GM23338 (cell line): ENCODE data around the gene RBPMS2.

Source experiments
- CREB1 ChIP-seq: fragments of 250-450 bp; sonication (Bioruptor Pico); IDR thresholded peaks from 2 replicates; pipeline ENCODE4 v1.5.0; 2020; ENCODE audit warnings: low read depth, mild to moderate bottlenecking, moderate library complexity
- EZH2 ChIP-seq: fragments of 200-600 bp; sonication (generic); IDR thresholded peaks from one replicate; pipeline ENCODE4 v1.8.0; 2017; ENCODE audit warnings: antibody characterized with exemption, mild to moderate bottlenecking, low read depth; ENCODE audit not compliant: unreplicated experiment
- EZH2phosphoT487 ChIP-seq: fragments of 200-600 bp; sonication (generic); IDR thresholded peaks from one replicate; pipeline ENCODE4 v1.8.1; 2018; ENCODE audit warnings: antibody characterized with exemption; ENCODE audit not compliant: unreplicated experiment
- POLR2AphosphoS5 ChIP-seq: IDR thresholded peaks from 2 replicates; pipeline ENCODE4 v1.6.1; 2016; ENCODE audit warnings: antibody characterized with exemption, low read depth
- STAT1 ChIP-seq: IDR thresholded peaks from one replicate; pipeline ENCODE4 v1.6.1; 2016; ENCODE audit warnings: antibody characterized with exemption; ENCODE audit not compliant: unreplicated experiment
- TF ChIP-seq, protein P1 (sequence below), 2 experiments: fragments of 200-600 bp in 1 of 2; sonication (generic) in 1 of 2; conservative IDR thresholded peaks; 2 replicates each; pipeline versions ENCODE4 v1.5.1 to v1.6.1; 2016 to 2017; ENCODE audit warnings: antibody characterized with exemption in 2 of 2, low read depth in 2 of 2, mild to moderate bottlenecking in 2 of 2, moderate library complexity in 1 of 2
- TF ChIP-seq, protein P2 (sequence below): IDR thresholded peaks from one replicate; pipeline ENCODE4 v1.6.1; 2018; ENCODE audit warnings: antibody characterized with exemption; ENCODE audit not compliant: unreplicated experiment

- TF ChIP-seq, protein P1, sequence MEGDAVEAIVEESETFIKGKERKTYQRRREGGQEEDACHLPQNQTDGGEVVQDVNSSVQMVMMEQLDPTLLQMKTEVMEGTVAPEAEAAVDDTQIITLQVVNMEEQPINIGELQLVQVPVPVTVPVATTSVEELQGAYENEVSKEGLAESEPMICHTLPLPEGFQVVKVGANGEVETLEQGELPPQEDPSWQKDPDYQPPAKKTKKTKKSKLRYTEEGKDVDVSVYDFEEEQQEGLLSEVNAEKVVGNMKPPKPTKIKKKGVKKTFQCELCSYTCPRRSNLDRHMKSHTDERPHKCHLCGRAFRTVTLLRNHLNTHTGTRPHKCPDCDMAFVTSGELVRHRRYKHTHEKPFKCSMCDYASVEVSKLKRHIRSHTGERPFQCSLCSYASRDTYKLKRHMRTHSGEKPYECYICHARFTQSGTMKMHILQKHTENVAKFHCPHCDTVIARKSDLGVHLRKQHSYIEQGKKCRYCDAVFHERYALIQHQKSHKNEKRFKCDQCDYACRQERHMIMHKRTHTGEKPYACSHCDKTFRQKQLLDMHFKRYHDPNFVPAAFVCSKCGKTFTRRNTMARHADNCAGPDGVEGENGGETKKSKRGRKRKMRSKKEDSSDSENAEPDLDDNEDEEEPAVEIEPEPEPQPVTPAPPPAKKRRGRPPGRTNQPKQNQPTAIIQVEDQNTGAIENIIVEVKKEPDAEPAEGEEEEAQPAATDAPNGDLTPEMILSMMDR (conservative IDR thresholded peaks at IDR 0.05; ENCODE audit: low read depth in 2 of 2): no peak
- TF ChIP-seq POLR2AphosphoS5 (no peak), EZH2phosphoT487 (no peak), CREB1 (no peak), EZH2 (no peak), STAT1 (no peak)
- TF ChIP-seq, protein P2, sequence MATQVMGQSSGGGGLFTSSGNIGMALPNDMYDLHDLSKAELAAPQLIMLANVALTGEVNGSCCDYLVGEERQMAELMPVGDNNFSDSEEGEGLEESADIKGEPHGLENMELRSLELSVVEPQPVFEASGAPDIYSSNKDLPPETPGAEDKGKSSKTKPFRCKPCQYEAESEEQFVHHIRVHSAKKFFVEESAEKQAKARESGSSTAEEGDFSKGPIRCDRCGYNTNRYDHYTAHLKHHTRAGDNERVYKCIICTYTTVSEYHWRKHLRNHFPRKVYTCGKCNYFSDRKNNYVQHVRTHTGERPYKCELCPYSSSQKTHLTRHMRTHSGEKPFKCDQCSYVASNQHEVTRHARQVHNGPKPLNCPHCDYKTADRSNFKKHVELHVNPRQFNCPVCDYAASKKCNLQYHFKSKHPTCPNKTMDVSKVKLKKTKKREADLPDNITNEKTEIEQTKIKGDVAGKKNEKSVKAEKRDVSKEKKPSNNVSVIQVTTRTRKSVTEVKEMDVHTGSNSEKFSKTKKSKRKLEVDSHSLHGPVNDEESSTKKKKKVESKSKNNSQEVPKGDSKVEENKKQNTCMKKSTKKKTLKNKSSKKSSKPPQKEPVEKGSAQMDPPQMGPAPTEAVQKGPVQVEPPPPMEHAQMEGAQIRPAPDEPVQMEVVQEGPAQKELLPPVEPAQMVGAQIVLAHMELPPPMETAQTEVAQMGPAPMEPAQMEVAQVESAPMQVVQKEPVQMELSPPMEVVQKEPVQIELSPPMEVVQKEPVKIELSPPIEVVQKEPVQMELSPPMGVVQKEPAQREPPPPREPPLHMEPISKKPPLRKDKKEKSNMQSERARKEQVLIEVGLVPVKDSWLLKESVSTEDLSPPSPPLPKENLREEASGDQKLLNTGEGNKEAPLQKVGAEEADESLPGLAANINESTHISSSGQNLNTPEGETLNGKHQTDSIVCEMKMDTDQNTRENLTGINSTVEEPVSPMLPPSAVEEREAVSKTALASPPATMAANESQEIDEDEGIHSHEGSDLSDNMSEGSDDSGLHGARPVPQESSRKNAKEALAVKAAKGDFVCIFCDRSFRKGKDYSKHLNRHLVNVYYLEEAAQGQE: no peak
These were observed 82.3 kb downstream of the RBPMS2 start for GRCh38 chr15:64693134-64693533.
